ENCODE measurements around the gene SLF2. TPM values are rescaled to one million over a fixed set of nuclear protein-coding genes. Genes with fewer than 3 reads are reported as not detected.

Gene SLF2
- total RNA-seq, 1 experiment from 2014 or later: 23.1 TPM

GRCh38 chr10:100894589-100895294, 18.0 kb upstream of the SLF2 start:
- no peaks in the 10 kb centered on the region for H3K36me3 Mint-ChIP-seq (ENCODE audit: insufficient read depth in 1 of 3, low read depth in 3 of 3)
- H3K27ac ChIP-seq (ENCODE audit: insufficient read length, low read depth, low read length): no peak overlapping the region
- H3K9me3 ChIP-seq (ENCODE audit: control insufficient read depth, low read depth, low read length): no peaks in the 10 kb centered on the region
- H3K56ac ChIP-seq (ENCODE audit: insufficient read length, low read depth, low read length): no peak overlapping the region
- H3K79me1 ChIP-seq (ENCODE audit: insufficient read depth, low read depth, low read length, poor library complexity, severe bottlenecking): no peaks in the 10 kb centered on the region
- no peak overlapping the region for H3K14ac ChIP-seq (ENCODE audit: insufficient read depth, low read length)
- H2BK12ac ChIP-seq (ENCODE audit: insufficient read length, low read depth, low read length): no peak overlapping the region
- H2AK5ac ChIP-seq (ENCODE audit: insufficient read length, low read length): no peak overlapping the region
- no peaks in the 10 kb centered on the region for H4K20me1 ChIP-seq (ENCODE audit: control insufficient read depth, insufficient read depth, insufficient read length)
- H4K8ac ChIP-seq (replicated peaks; ENCODE audit: insufficient read length, low read depth, low read length): no peak overlapping the region
- H3K23me2 ChIP-seq (ENCODE audit: insufficient read length, low read depth, low read length, poor library complexity, severe bottlenecking): no peaks in the 10 kb centered on the region
- no peaks in the 10 kb centered on the region for H3K27me3 ChIP-seq (ENCODE audit: insufficient read depth, low read length)
- peaks cover 0 to 3% of the 10 kb centered on the region in 2 experiments; a peak in 1 of 5 replicates for H3K9me3 Mint-ChIP-seq
- H2BK15ac ChIP-seq (ENCODE audit: low read depth, low read length): no peak overlapping the region
- H3K4me2 ChIP-seq (ENCODE audit: insufficient read depth, insufficient read length, low read length): no peak overlapping the region
- no peak overlapping the region for H3K9ac ChIP-seq (ENCODE audit: extremely low read depth, insufficient read length, low read length)
- H2AFZ ChIP-seq (ENCODE audit: low read length): no peak overlapping the region
- no peak overlapping the region for H2BK120ac ChIP-seq (ENCODE audit: low read depth, low read length, poor library complexity, severe bottlenecking)
- no peak overlapping the region for H2BK5ac ChIP-seq (ENCODE audit: insufficient read length, low read length)
- no peak overlapping the region for H3K4ac ChIP-seq (ENCODE audit: low read depth, low read length)
- H4K91ac ChIP-seq (ENCODE audit: insufficient read length, low read depth, low read length): no peak overlapping the region
- no peak for DNase-seq
- TF ChIP-seq CTCF (conservative IDR thresholded peaks at IDR 0.05): no peak
- H3K23ac ChIP-seq (ENCODE audit: insufficient read length, low read depth, low read length): no peak overlapping the region
- no peak overlapping the region for H3K18ac ChIP-seq (ENCODE audit: insufficient read length, low read depth, low read length)
- no peak overlapping the region for H3T11ph ChIP-seq (ENCODE audit: low read length)
- peaks cover 13 to 14% of the 10 kb centered on the region in 2 experiments for H3K4me1 Mint-ChIP-seq
- no peak overlapping the region for H4K5ac ChIP-seq (ENCODE audit: insufficient read length, low read depth, low read length)
- no peak overlapping the region for H3K4me3 Mint-ChIP-seq
- H3K27ac Mint-ChIP-seq: no peak overlapping the region
- H2BK20ac ChIP-seq (ENCODE audit: low read depth, low read length, poor library complexity, severe bottlenecking): no peak overlapping the region
- no CpG with 5 or more reads among the region's 7 CpGs for WGBS (ENCODE audit: extremely low coverage, insufficient read length, low lambda C conversion rate)
- H3K27me3 Mint-ChIP-seq (ENCODE audit: low read depth): peaks cover 23% of the 10 kb centered on the region
- no peaks in the 10 kb centered on the region for H3K79me2 ChIP-seq (ENCODE audit: insufficient read depth, low read length)
- H3K4me1 ChIP-seq (ENCODE audit: insufficient read depth, low read length): no peaks in the 10 kb centered on the region

Measured in H9 (cell line).